Measurements from ENCODE around the gene MYO9A.

The MYO9A gene

DNA sequence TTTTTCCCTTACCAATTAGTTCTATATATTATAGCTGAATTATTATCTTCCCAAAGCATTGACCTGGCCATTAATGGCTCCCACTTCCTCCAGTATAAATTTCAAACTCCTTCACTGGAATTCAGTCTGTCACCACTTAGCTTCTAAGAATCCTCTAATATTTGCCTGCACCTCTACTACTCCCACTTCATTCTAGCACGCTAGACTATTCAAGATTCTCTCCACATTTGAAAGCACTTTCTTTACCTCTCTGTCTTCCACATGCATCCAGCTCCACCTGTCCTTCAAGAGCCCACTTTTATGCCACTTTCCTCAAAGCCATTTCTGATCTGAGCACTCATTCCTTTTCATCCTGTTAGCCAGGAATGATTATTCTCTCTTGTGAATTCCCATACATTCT, 15.3 kb upstream of the MYO9A start:
- Mint-ChIP-seq H3K27ac (peak overlapping the region in 1 of 3 experiments; percentile 8), H3K9me3 (no peaks in the 10 kb centered on the region), H3K4me3 (no peak overlapping the region), H3K36me3 (ENCODE audit: low read depth) (no peaks in the 10 kb centered on the region), H3K4me1 (peaks cover 15% of the 10 kb centered on the region), H3K27me3 (ENCODE audit: low read depth) (no peaks in the 10 kb centered on the region)
- TF ChIP-seq, protein P1, sequence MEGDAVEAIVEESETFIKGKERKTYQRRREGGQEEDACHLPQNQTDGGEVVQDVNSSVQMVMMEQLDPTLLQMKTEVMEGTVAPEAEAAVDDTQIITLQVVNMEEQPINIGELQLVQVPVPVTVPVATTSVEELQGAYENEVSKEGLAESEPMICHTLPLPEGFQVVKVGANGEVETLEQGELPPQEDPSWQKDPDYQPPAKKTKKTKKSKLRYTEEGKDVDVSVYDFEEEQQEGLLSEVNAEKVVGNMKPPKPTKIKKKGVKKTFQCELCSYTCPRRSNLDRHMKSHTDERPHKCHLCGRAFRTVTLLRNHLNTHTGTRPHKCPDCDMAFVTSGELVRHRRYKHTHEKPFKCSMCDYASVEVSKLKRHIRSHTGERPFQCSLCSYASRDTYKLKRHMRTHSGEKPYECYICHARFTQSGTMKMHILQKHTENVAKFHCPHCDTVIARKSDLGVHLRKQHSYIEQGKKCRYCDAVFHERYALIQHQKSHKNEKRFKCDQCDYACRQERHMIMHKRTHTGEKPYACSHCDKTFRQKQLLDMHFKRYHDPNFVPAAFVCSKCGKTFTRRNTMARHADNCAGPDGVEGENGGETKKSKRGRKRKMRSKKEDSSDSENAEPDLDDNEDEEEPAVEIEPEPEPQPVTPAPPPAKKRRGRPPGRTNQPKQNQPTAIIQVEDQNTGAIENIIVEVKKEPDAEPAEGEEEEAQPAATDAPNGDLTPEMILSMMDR (IDR thresholded peaks at IDR 0.05; ENCODE audit: unreplicated experiment in 3 of 3): no peak

DNA sequence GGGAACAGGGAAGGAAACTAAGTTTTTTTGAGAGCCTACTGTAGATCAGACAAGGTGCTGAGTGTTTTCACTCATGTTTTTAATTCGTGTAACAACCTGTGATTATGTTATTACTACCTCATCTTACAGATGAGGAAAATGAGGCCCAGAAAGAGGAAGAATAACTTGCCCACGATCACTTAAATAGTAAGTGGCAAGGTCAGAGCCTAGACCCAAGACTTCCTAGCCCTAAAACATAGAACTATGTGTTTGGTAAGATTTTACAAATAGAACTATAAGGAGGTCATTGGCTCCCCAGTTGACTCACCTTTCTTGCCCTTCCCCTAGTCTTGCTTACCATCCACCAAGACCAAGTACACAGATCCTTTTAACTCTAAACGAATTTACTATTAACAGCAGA, 14.0 kb upstream of the MYO9A start:
- no peaks in the 10 kb centered on the region for H3K27me3 Mint-ChIP-seq (ENCODE audit: low read depth)
- TF ChIP-seq, protein P1 (IDR thresholded peaks at IDR 0.05; ENCODE audit: unreplicated experiment in 3 of 3): no peak
- no peaks in the 10 kb centered on the region for H3K36me3 Mint-ChIP-seq (ENCODE audit: low read depth)
- peaks cover 15% of the 10 kb centered on the region for H3K4me1 Mint-ChIP-seq
- no peak overlapping the region for H3K27ac Mint-ChIP-seq
- H3K4me3 Mint-ChIP-seq: no peak overlapping the region
- no peaks in the 10 kb centered on the region for H3K9me3 Mint-ChIP-seq

DNA sequence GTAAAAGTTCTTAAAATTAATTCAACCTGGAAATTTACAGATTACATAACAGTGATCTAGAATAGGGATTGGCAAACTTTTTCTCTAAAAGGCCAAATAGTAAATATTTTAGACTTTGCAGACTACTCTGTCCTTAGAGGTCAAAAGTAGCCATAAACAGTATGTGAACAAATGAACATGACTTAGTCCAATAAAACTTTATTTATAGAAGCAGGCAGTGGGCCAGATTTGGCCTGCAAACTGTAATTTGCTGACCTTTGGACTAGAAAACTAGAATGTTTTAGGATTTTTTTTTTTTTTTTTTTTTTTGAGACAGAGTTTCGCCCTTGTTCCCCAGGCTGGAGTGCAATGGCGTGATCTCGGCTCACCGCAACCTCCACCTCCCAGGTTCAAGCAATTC, 12.3 kb upstream of the MYO9A start:
- no peaks in the 10 kb centered on the region for H3K36me3 Mint-ChIP-seq (ENCODE audit: low read depth)
- H3K27me3 Mint-ChIP-seq (ENCODE audit: low read depth): no peaks in the 10 kb centered on the region
- H3K9me3 Mint-ChIP-seq: no peaks in the 10 kb centered on the region
- H3K4me1 Mint-ChIP-seq: no peaks in the 10 kb centered on the region
- no peak overlapping the region for H3K27ac Mint-ChIP-seq
- TF ChIP-seq, protein P1 (IDR thresholded peaks at IDR 0.05; ENCODE audit: unreplicated experiment in 3 of 3): no peak
- H3K4me3 Mint-ChIP-seq: no peak overlapping the region

DNA sequence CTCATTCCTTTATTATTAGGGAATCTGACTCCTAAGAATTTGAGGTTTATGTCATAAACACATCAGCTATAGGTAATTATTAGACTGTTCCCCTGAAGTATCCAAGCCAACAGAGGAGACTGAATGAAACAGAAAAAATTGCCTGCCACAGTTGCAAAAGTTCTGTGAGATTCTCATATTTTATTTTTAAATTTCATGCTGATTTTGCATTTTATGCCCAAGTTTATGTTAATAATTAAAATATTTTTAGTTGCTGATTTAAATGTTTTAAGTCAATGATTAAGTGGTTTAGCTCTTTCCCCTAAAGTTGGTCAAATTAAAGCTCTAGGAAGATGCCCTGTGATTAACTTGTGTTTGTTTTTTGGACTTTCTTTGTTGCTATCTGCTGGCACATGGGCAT, 10.4 kb upstream of the MYO9A start:
- TF ChIP-seq, protein P1 (IDR thresholded peaks at IDR 0.05; ENCODE audit: unreplicated experiment in 3 of 3): no peak
- Mint-ChIP-seq H3K27ac (peak overlapping the region; percentile 23 to 59 (median 34)), H3K9me3 (no peaks in the 10 kb centered on the region), H3K4me1 (no peaks in the 10 kb centered on the region), H3K4me3 (no peak overlapping the region), H3K27me3 (ENCODE audit: low read depth) (no peaks in the 10 kb centered on the region), H3K36me3 (ENCODE audit: low read depth) (no peaks in the 10 kb centered on the region)

DNA sequence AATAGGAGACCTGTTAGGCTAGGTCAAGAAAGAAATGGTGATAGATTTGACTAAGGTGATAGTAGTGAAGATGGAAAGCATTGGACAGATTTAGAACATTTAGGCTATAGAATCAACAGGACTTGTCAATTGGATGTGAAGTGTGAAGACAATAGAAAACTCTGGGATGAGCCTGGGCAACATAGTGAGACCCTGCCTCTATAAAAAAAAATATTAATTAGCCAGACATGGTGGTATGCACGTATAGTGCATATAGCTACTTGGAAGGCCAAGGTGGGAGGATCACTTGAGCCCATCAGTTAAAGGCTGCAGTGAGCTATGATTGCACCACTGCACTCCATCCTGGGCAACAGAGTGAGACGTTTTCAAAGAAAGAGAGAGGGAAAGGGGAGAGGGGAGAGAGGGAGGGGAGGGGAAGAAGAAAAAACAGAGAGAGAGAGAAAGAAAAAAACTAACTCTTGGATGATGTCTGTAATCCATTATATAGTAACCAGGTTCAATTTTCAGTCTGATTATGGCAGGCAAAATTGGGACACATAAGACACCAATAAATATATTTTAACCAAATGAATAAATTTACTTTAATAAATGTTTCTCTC, 9.9 kb upstream of the MYO9A start:
- H3K4me3 Mint-ChIP-seq: no peak overlapping the region
- no peaks in the 10 kb centered on the region for H3K4me1 Mint-ChIP-seq
- no peaks in the 10 kb centered on the region for H3K27me3 Mint-ChIP-seq (ENCODE audit: low read depth)
- H3K9me3 Mint-ChIP-seq: no peaks in the 10 kb centered on the region
- peak overlapping the region; percentile 4 to 13 (median 12) for H3K27ac Mint-ChIP-seq
- no peaks in the 10 kb centered on the region for H3K36me3 Mint-ChIP-seq (ENCODE audit: low read depth)
- TF ChIP-seq, protein P1 (IDR thresholded peaks at IDR 0.05; ENCODE audit: unreplicated experiment in 3 of 3): no peak

DNA sequence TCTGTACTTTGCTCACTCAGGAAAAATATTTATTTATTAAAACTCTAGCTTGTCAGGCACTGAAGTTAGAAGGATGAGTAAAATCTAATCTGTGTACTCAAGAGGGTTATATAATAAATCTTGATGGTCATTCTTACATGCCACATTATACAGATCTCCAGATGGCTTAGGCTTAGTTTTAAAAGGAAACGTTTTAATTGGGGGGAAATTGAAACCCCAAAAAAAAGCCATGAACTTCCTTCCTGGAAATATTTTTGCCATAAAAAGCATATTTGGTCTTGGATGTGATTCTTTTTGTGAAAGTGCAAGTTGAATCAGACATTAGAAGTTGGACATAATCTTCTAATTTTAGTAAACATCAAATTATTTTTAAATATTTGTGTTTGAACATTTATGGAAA, 6.3 kb upstream of the MYO9A start:
- Mint-ChIP-seq H3K27ac (no peak overlapping the region), H3K4me3 (no peak overlapping the region), H3K4me1 (peaks cover 5% of the 10 kb centered on the region), H3K27me3 (ENCODE audit: low read depth) (no peaks in the 10 kb centered on the region), H3K36me3 (ENCODE audit: low read depth) (no peaks in the 10 kb centered on the region), H3K9me3 (no peaks in the 10 kb centered on the region)
- TF ChIP-seq, protein P1 (IDR thresholded peaks at IDR 0.05; ENCODE audit: unreplicated experiment in 3 of 3): no peak

Measured in nephron (organoid).